GM23248 (cell line): ENCODE data around the gene FSTL1.

Experiments used
- EZH2 ChIP-seq: fragments of 200-600 bp; sonication (generic); IDR thresholded peaks from 2 replicates; pipeline ENCODE4 v1.6.1; 2018; ENCODE audit warnings: antibody characterized with exemption, mild to moderate bottlenecking; ENCODE audit not compliant: insufficient read depth, poor library complexity, severe bottlenecking
- EZH2phosphoT487 ChIP-seq: fragments of 200-600 bp; sonication (generic); IDR thresholded peaks from 2 replicates; pipeline ENCODE4 v1.6.1; 2018; ENCODE audit warnings: antibody characterized with exemption, moderate library complexity, mild to moderate bottlenecking, low read depth; ENCODE audit not compliant: insufficient read depth

DNA sequence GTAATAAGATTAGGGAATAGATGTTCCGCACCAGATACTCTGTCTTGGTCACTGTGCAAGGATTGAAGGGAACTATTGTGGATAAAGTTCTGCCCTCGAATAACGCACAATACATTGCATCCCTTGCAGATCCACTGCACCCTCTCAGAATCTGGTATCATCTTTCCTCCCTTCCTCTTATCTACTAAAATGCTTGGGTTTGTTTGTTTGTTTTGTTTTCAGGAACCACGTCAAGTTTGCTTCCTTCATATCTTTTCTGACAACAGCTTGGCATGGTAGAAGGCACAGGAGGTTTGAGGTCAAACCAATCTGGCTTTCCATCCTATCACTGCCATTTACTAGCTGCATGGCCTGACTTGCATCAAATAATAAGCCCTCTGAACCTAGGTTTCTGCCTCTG, 2.0 kb upstream of the FSTL1 start:
- no peak for TF ChIP-seq EZH2
- TF ChIP-seq EZH2phosphoT487: no peak
